BE2C (cell line): ENCODE data around the gene ZNF710.

Experiments
- DNase-seq: peaks from one replicate; pipeline ENCODE4 v3.0.0-alpha.2; 2020
- H3K27me3 ChIP-seq: fragments of 250-450 bp; sonication (Bioruptor Pico); 2 replicates; pipeline ENCODE4 v1.5.1; 2020; ENCODE audit warnings: mild to moderate bottlenecking
- H3K36me3 ChIP-seq: fragments of 250-450 bp; sonication (Bioruptor Pico); 2 replicates; pipeline ENCODE4 v1.5.1; 2020; ENCODE audit warnings: mild to moderate bottlenecking
- H3K4me1 ChIP-seq: fragments of 250-450 bp; sonication (Bioruptor Pico); 2 replicates; pipeline ENCODE4 v1.5.1; 2020
- H3K4me3 ChIP-seq: 2 replicates; pipeline ENCODE4 v1.5.1; 2011; ENCODE audit warnings: low read depth, low read length
- H3K9me3 ChIP-seq: fragments of 250-450 bp; sonication (Bioruptor Pico); 2 replicates; pipeline ENCODE4 v1.5.1; 2020
- CTCF ChIP-seq: IDR thresholded peaks from 2 replicates; pipeline ENCODE4 v1.5.1; 2012; ENCODE audit warnings: mild to moderate bottlenecking, low read depth, low read length

Gene ZNF710

GRCh38 chr15:90042766-90043529, 41.8 kb downstream of the ZNF710 start:
- Histone ChIP-seq H3K4me1 (peaks cover 5% of the 10 kb centered on the region), H3K9me3 (no peaks in the 10 kb centered on the region), H3K4me3 (no peak overlapping the region), H3K27me3 (no peaks in the 10 kb centered on the region), H3K36me3 (no peaks in the 10 kb centered on the region)
- TF ChIP-seq CTCF = no peak
- DNase-seq = no peak

- Histone ChIP-seq H3K4me1 (no peaks in the 10 kb centered on the region), H3K4me3 (no peak overlapping the region), H3K36me3 (no peaks in the 10 kb centered on the region), H3K27me3 (no peaks in the 10 kb centered on the region), H3K9me3 (no peaks in the 10 kb centered on the region)
- TF ChIP-seq CTCF = no peak
- no peak for DNase-seq
Observed at GRCh38 chr15:90043530-90044010, 42.4 kb downstream of the ZNF710 start.

- no peaks in the 10 kb centered on the region for H3K27me3 ChIP-seq
- no peaks in the 10 kb centered on the region for H3K9me3 ChIP-seq
- TF ChIP-seq CTCF = no peak
- DNase-seq = no peak
- no peaks in the 10 kb centered on the region for H3K36me3 ChIP-seq
- no peak overlapping the region for H3K4me3 ChIP-seq
- H3K4me1 ChIP-seq = no peaks in the 10 kb centered on the region
Observed at GRCh38 chr15:90044191-90044590, 43.1 kb downstream of the ZNF710 start.

GRCh38 chr15:90044916-90045371, 43.8 kb downstream of the ZNF710 start:
- H3K9me3 ChIP-seq = no peaks in the 10 kb centered on the region
- no peaks in the 10 kb centered on the region for H3K4me1 ChIP-seq
- no peak for TF ChIP-seq CTCF
- H3K36me3 ChIP-seq = no peaks in the 10 kb centered on the region
- no peak overlapping the region for H3K4me3 ChIP-seq
- no peaks in the 10 kb centered on the region for H3K27me3 ChIP-seq
- no peak for DNase-seq

- H3K27me3 ChIP-seq = no peaks in the 10 kb centered on the region
- no peaks in the 10 kb centered on the region for H3K4me1 ChIP-seq
- H3K36me3 ChIP-seq = no peaks in the 10 kb centered on the region
- H3K4me3 ChIP-seq = no peak overlapping the region
- TF ChIP-seq CTCF = no peak
- no peak for DNase-seq
- H3K9me3 ChIP-seq = no peaks in the 10 kb centered on the region
Observed at GRCh38 chr15:90046289-90046688, 45.2 kb downstream of the ZNF710 start.

- TF ChIP-seq CTCF = no peak
- Histone ChIP-seq H3K4me1 (no peaks in the 10 kb centered on the region), H3K4me3 (no peak overlapping the region), H3K27me3 (no peaks in the 10 kb centered on the region), H3K36me3 (no peaks in the 10 kb centered on the region), H3K9me3 (no peaks in the 10 kb centered on the region)
- DNase-seq = no peak
Observed at GRCh38 chr15:90046911-90047392, 45.8 kb downstream of the ZNF710 start.
